ENCODE data around the gene RALBP1.
"Not testable (repeated sequence)": the region's sequence is repeated elsewhere in the genome, so short reads cannot be mapped to it uniquely, and the experiment has no call there.

RALBP1 gene

GRCh38 chr18:9455718-9456511, 19.4 kb upstream of the RALBP1 start:
- no peak for DNase-seq

- no peak for DNase-seq
Observed at GRCh38 chr18:9466127-9466526, 9.2 kb upstream of the RALBP1 start.

GRCh38 chr18:9466846-9467245, 8.5 kb upstream of the RALBP1 start:
- DNase-seq = no peak

GRCh38 chr18:9468998-9469397, 6.3 kb upstream of the RALBP1 start:
- DNase-seq = no peak

GRCh38 chr18:9469685-9470084, 5.6 kb upstream of the RALBP1 start:
- DNase-seq = no peak

GRCh38 chr18:9474108-9474982, 968 bp upstream of the RALBP1 start:
- no peak for DNase-seq

- DNase-seq = no peak
Observed at GRCh38 chr18:9475643-9476591, 604 bp downstream of the RALBP1 start.

- DNase-seq = not testable (repeated sequence)
Observed at GRCh38 chr18:9476949-9477348, 1.6 kb downstream of the RALBP1 start.

GRCh38 chr18:9477509-9477908, 2.2 kb downstream of the RALBP1 start:
- no peak for DNase-seq

- DNase-seq = no peak
Observed at GRCh38 chr18:9478545-9478944, 3.2 kb downstream of the RALBP1 start.

GRCh38 chr18:9482790-9483189, 7.5 kb downstream of the RALBP1 start:
- DNase-seq = no peak

- DNase-seq = no peak
Observed at GRCh38 chr18:9483526-9483925, 8.2 kb downstream of the RALBP1 start.

GRCh38 chr18:9484856-9485255, 9.5 kb downstream of the RALBP1 start:
- not testable (repeated sequence) for DNase-seq

- DNase-seq = no peak
Observed at GRCh38 chr18:9488538-9488937, 13.2 kb downstream of the RALBP1 start.

- DNase-seq = no peak
Observed at GRCh38 chr18:9494778-9495331, 19.5 kb downstream of the RALBP1 start.

GRCh38 chr18:9495465-9495864, 20.2 kb downstream of the RALBP1 start:
- DNase-seq = no peak

GRCh38 chr18:9495916-9496705, 20.8 kb downstream of the RALBP1 start:
- no peak for DNase-seq

- DNase-seq = no peak
Observed at GRCh38 chr18:9506046-9506792, 30.9 kb downstream of the RALBP1 start.

GRCh38 chr18:9507565-9508088, 32.3 kb downstream of the RALBP1 start:
- no peak for DNase-seq

- no peak for DNase-seq
Observed at GRCh38 chr18:9508446-9509025, 33.2 kb downstream of the RALBP1 start.
